Measurements from ENCODE around the gene RBM19.
A peak's percentile ranks its signal among the peaks of the same experiment; 100 is the strongest.

The RBM19 gene

DNA sequence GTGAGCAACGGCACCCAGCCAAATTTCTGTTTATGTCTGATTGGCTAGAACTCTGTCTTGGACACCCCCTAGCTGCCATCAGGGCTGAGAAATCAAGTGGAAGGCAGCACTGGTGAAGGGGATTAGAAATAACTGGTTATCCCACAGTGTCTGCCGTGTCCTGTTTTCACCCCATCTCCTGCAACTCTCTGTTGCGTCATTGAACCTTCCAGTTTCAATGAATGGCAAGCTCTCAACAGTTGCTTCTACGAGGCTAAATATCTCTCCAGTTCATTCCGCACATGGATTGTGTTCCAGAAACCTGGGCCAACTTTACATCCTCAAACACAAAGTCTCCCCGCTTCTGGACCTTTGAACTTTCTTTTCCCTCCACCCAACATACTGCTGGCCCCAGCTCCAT lies 173.7 kb downstream of the RBM19 start:
- H3K27ac ChIP-seq, result no peak overlapping the region
- no peak overlapping the region for H3K4me3 ChIP-seq (ENCODE audit: low read depth, low read length)
- TF ChIP-seq, protein P1, sequence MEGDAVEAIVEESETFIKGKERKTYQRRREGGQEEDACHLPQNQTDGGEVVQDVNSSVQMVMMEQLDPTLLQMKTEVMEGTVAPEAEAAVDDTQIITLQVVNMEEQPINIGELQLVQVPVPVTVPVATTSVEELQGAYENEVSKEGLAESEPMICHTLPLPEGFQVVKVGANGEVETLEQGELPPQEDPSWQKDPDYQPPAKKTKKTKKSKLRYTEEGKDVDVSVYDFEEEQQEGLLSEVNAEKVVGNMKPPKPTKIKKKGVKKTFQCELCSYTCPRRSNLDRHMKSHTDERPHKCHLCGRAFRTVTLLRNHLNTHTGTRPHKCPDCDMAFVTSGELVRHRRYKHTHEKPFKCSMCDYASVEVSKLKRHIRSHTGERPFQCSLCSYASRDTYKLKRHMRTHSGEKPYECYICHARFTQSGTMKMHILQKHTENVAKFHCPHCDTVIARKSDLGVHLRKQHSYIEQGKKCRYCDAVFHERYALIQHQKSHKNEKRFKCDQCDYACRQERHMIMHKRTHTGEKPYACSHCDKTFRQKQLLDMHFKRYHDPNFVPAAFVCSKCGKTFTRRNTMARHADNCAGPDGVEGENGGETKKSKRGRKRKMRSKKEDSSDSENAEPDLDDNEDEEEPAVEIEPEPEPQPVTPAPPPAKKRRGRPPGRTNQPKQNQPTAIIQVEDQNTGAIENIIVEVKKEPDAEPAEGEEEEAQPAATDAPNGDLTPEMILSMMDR (IDR thresholded peaks at IDR 0.05; ENCODE audit: low read depth, low read length), result no peak

DNA sequence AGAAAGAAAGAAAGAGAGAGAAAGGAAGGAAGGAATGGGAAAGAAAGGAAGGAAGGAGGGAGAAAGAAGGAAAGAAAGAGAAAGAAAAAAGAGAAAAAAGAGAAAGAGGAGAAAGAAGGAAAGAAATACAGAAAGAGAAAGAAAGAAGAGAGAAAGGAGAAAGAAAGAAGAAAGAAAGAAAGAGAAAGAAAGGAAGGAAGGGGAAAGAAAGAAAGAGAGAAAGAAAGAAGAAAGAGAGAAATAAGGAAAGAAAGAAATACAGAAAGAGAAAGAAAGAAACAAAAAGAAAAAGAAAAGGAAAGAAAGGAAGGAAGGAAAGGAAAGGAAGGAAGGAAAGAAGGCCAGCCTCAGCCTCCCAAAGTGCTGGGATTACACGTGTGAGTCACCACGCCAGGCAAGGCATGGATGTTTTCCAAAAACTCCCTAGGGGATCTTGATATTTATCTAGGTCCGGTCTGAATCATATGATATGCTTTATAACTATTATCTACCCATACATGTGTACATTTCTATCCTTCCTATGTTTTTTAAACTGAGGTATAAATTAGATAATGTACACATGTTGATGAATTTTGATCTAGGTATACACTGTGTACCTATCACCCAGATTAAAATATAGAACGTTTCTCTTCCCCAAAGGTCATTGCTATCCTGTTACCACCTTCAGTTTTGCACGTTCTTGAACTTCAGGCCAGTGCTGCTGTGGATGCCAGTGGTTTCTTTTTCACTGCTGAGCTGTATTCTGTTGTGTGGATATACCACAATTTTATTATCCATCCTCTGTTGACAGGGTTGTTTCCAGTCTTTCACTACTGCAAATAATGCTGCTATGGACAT lies 177.9 kb downstream of the RBM19 start:
- no peaks in the 10 kb centered on the region for H3K27me3 ChIP-seq (ENCODE audit: insufficient read depth, low read depth, severe bottlenecking)
- no peak overlapping the region for H3K27ac ChIP-seq

More for the DNA sequence above, 173.7 kb downstream of the RBM19 start:
- DNase-seq, result no peak
- no peaks in the 10 kb centered on the region for H3K9me3 ChIP-seq (ENCODE audit: severe bottlenecking)
- H3K36me3 ChIP-seq, result no peaks in the 10 kb centered on the region
- H3K27me3 ChIP-seq (ENCODE audit: insufficient read depth, low read depth, severe bottlenecking), result no peaks in the 10 kb centered on the region

DNA sequence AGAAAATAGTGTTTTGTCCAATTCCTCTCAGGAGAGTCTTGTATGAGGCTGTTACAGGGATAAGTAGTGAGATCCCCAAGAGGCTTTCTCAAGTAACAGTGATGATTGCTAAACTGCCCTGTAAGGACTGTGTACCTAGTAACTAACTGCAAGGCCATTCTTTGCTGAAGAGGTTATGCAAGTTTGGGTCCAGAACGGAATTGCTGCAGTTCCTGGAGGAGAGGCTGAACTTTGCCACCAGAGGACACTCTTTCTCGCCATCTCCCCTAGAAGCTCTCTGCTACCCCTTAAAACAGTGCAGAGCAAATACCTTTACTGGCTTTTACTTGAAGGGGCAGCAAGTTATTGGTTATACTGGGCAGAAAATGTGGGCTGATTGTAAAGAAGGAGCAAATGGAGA lies 180.0 kb downstream of the RBM19 start:
- H3K4me3 ChIP-seq (ENCODE audit: low read depth, low read length), result no peak overlapping the region
- no peak for DNase-seq
- H3K27me3 ChIP-seq (ENCODE audit: insufficient read depth, low read depth, severe bottlenecking), result no peaks in the 10 kb centered on the region
- no peak overlapping the region for H3K27ac ChIP-seq
- TF ChIP-seq, protein P1 (IDR thresholded peaks at IDR 0.05; ENCODE audit: low read depth, low read length), result peak; percentile 57
- H3K9me3 ChIP-seq (ENCODE audit: severe bottlenecking), result no peaks in the 10 kb centered on the region
- H3K36me3 ChIP-seq, result no peaks in the 10 kb centered on the region

More for the DNA sequence above, 177.9 kb downstream of the RBM19 start:
- Histone ChIP-seq H3K36me3 (no peaks in the 10 kb centered on the region), H3K9me3 (ENCODE audit: severe bottlenecking) (no peaks in the 10 kb centered on the region), H3K4me3 (ENCODE audit: low read depth, low read length) (no peak overlapping the region)
- TF ChIP-seq, protein P1 (IDR thresholded peaks at IDR 0.05; ENCODE audit: low read depth, low read length), result no peak
- no peak for DNase-seq

DNA sequence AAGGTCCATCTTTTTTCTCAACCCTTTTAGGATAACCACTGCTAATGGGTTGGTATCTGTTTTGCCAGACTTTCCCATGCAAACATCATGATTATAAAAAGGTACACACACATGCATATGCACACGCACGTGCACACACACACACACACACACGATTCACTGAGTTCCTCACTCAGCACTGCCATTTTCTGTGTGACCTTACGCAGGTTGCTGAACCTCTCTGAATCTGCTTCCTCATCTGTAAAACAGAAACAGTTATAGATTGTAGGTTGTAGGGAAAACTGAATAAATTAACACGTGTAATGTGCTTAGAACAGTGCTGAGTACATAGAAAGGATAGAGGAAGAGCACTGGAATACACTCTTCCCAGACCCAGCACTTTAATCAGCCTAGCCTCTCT lies 182.3 kb downstream of the RBM19 start:
- Histone ChIP-seq H3K27ac (no peak overlapping the region), H3K27me3 (ENCODE audit: insufficient read depth, low read depth, severe bottlenecking) (no peaks in the 10 kb centered on the region), H3K36me3 (no peaks in the 10 kb centered on the region), H3K4me3 (ENCODE audit: low read depth, low read length) (no peak overlapping the region), H3K9me3 (ENCODE audit: severe bottlenecking) (no peaks in the 10 kb centered on the region)
- DNase-seq, result no peak
- TF ChIP-seq, protein P1 (IDR thresholded peaks at IDR 0.05; ENCODE audit: low read depth, low read length), result no peak

DNA sequence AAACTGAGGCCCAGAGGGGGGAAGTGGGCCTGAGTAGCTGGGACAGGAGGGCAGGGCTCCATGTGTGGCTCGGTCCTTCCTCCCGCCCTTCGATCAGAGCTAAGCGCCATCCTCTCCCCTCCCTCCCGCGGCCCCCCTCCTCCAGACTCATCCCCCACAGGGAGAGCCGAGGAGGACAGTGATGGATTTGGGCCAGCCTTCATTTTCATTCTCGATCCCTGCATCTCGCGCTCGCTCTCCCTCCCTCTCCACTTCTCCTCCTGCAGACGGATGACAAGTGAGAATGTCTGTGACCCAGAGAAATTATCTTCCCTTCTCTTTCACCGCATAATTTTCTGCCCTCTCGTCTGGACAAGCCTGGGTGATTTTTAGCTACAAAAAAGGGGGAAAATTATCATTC lies 183.3 kb downstream of the RBM19 start:
- no peak for DNase-seq
- Histone ChIP-seq H3K36me3 (no peaks in the 10 kb centered on the region), H3K27me3 (ENCODE audit: insufficient read depth, low read depth, severe bottlenecking) (no peaks in the 10 kb centered on the region), H3K27ac (no peak overlapping the region), H3K4me3 (ENCODE audit: low read depth, low read length) (no peak overlapping the region), H3K9me3 (ENCODE audit: severe bottlenecking) (no peaks in the 10 kb centered on the region)
- TF ChIP-seq, protein P1 (IDR thresholded peaks at IDR 0.05; ENCODE audit: low read depth, low read length), result no peak
